H4 (cell line): Measurements from ENCODE around the gene PKD2L1. TPM values are rescaled to one million over a fixed set of nuclear protein-coding genes. Genes with fewer than 3 reads are reported as not detected.
"Not testable (repeated sequence)": the region's sequence is repeated elsewhere in the genome, so short reads cannot be mapped to it uniquely, and the experiment has no call there.

Experiments used
- DNase-seq: peaks from one replicate; pipeline ENCODE4 v3.0.0-alpha.2; 2015; ENCODE audit warnings: low spot score
- total RNA-seq: library from RNA; depleted of rRNA; stranded (reverse); fragments of >200 nt; shearing (Covaris generic); gene quantifications from 2 replicates; pipeline ENCODE4 v1.2.3, GENCODE V29; 2014

PKD2L1 gene
- total RNA-seq, 1 experiment from 2014 or later, result not detected

DNA sequence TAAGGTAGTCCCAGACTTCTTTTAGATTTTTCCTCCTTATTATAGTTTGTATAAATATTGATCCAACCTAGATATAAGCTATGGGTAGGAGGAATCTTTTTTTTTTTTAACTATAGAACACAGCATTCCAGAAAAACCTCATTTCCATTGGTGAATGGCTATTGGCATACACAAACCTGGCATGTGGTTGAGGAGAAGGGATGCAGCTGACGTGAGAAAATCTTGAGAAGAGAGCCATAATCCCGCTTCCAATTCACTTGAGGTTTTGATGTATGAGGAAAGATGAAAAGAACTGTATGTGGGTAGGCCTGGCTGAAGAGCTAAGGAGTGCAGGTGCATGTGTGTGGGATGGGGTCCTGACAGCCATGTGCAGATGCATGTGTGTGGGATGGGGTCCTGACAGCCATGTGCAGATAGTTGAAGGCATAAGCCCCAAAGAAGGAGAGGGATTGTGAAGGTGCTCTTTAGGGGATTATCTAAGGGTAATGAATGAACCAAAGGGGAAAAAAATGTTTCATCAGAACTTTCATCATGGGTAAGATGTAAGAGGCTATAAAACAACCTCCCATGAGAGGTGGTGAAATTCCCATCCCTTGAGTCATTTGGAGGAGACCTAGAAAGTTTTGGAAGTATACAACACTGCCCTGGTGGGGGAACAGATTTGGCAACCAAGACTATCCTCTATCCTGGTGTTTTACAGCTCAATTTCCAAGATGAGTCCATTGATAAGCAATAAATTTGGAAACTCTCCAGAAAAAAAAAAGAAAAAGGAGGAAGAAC, 3.8 kb upstream of the PKD2L1 start:
- DNase-seq, result no peak

DNA sequence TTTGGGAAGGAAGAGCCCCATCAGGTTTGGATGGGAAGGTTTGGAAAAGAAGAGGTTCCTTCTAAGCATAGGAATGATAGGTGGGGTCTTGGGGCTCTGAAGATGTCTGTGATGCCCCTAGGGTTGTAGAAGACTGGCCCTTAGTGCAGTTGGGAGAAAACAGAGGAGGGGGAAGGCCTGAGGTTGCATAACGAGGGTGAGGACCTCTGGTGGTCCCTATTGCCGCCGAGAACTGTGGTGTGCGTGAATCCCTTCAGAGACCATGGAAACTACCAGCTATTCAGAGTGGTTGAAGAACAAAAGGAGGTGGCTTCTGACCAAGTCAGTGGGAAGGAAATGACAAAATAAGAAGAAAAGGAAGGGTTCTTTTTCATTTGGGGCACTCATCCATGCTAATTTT, 3.1 kb upstream of the PKD2L1 start:
- DNase-seq, result no peak

DNA sequence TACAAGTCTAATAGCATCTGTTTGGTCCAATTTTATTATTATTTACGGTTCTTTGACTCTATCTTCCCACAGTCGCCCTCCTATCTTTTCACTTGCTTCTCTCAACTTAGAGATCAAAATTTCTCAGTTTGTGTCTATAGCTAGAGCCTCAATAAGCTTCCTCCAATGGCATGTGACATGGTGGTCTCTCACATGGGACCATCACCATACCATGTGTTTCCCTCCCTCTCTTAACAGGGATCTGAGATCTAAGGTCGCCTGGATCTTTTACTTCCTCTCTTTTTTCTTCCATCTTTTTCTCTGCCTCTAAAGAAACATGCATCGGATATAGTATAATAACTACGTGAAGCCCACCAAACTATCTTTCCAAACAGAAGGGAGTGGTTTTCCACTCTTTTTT, 1.8 kb downstream of the PKD2L1 start:
- no peak for DNase-seq

DNA sequence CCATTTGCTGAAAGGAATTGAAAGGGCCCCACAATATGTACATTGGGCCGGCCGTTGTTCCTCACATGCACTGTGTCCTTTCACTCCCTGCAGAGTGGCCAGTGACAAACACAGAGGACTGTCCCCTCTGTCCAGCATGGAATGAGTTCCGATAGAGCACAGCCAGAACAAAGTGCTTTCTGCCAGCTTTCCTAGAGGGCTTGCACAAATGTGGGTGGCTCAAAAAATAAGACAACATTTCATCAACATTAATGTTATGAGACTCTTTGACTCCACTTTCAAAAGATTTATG, 2.4 kb downstream of the PKD2L1 start:
- DNase-seq, result no peak

DNA sequence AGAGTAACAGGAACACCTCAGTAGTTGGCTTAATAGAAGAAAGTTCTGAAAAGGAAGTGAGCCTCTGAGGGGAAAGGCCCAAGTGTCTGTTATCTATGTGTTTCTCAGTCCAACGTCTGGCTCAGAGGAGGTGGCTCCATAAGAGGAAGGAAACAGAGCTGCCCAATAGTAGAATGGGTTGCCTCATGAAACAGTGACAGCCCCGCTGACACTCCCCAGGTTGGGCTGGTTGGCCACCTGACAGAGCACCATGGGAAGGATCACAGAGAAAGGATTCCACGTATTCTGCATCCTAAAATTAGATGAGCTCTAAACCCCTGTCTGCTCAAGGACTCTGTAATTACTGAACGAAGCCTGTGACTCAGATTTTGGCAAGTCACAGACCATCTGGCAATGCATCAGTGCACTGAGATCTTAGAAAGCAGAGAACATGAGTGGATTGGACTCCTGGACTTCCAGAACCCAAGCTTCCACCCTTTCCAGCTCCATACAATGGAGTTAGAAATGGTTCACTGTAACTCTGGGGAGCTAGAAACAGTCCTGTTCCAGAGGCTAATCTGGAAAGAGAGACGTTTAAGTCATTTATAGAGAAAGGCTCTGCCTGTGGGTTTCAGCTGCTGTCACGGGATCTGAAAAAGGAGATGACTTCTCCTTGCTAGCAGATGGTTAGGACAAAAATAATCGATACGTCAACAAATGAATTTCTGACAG, 2.9 kb downstream of the PKD2L1 start:
- no peak for DNase-seq

DNA sequence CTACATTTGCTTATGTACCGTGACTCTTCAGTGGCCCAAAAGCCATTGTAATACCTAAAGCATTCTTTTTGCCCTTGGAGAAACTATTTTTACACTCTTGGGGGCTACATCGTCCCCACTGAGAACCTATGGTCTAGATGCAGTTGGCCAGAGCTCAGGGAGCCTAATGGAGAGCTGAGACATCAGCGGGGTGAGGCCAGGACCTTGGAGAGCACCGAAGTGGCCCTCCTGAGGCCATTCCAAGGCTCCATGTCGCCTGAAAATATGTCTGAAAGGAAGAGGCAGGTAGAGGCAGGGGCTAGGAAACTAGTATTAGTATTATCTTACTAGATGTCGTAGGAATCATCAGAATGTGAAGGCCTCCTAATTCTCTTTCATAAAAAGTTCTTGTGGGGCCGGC, 4.9 kb downstream of the PKD2L1 start:
- no peak for DNase-seq

DNA sequence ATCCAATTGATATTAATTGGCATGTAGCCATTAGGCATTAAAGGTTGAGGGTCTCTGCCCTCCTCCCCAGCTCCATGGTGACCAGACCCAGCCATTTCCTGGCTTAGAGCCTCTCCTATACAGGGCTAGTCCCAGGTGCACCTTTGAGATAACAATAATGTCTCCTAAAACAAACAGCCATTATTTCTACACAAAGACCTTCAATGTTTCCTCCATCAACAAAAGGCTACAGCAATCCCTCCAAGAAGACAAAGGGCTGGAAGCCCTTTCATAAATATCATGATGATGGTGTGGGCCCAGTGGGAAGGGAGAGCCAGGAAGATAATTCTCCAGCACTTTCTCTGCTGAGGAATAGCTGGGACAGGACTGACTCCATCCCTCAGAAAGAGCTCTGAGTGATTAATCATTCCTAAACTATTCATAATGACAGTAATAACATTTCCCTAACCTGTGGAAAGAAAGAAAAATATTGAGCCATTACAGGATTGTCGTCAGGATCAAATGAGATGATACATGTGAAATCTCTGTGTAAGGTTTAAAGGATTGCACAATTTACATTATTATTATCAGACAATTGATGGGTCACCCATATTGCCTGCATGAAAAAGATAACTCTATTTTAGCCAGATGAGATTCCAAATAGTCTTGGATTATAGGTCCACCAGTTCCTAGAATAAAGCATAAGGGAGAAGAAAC, 10.2 kb downstream of the PKD2L1 start:
- no peak for DNase-seq

DNA sequence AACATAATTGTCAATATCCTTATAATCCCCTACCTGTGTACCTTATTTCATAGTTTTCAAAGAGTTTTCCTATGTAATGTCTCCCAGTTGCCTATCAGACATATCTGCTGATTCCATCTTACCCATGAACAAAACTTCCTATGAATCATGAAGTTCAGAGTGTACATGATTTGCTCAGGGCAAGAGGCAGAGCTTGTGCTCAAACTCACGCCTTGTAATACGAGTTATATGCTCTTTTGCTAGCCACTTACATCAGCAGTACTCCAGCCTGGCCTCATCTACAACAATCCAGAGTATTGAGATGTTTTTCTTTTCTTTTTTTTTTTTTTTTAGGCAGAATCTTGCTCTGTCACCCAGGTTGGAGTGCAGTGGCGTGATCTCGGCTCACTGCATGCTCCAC, 11.8 kb downstream of the PKD2L1 start:
- no peak for DNase-seq

DNA sequence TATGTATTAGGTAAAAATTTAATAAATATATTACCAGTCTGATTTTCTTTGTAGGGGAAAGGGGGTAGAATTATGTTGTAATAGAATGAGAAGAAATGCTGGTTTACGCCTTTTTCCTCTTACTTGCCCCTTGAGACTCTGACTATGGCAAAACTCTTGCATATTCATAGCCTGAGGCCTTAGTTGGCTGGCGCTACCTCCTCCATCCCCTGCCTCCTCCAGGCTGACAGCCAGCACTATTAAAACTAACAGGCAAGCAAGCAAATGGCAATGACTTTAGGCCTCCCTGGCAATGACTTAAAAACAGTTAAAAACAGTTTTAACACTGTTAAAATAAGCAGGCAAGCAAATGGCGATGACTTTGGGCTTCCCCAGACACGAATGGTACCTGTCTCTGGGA, 14.4 kb downstream of the PKD2L1 start:
- no peak for DNase-seq

DNA sequence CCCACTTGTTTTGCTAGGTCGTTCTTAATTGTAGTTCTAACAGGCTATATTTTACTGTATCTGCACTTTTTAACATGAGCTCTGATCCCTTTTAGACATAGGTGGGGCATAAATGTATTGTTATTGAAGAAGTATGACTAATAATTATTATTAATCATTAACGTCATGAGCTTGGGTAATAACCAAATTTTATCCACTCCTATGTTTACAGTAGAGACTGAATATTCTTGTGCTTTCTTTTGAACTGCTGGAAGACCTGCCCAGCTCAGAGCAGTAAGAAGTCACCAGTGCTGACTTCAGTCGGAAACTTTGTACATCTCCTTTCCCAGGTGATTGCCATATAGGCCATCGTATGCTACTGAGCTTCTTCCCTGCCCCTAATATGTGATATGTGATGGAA, 18.7 kb downstream of the PKD2L1 start:
- DNase-seq, result no peak

DNA sequence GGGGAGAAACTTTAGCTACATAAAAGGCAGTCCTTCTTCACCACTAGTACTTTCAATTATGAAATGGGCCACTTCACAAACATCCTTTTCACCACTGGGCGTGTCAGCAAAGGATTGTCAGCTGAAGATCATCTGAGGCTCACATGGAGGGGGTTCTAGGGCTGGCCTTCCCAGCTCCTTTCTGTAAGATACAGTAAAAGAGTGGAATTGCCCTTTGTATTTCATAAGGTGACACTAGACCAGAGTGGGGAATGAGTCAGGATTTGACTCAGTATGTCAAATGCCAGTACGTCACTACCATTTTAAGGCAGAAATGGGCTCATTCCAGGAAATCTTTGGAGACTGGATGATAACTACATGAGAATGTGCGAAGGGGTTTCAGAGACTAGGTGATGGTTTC, 22.3 kb downstream of the PKD2L1 start:
- no peak for DNase-seq

DNA sequence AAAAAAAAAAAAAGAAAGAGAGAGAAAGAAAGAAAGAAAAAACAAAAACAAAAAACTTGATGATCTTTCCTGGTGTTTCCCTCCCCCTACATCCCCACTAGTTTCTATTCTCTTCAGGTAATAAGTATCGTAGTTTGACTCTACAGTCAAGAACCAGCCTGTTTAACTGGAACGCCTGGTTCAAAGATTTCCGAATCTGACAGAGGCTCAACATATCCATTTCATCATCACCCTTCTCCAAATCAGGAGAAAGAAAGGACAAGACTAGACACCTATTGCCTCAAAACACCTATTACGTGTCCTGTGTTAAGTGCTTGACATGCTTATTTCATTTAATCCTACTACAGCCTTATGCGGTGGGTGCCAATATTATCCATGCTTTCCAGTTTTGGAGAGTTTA, 23.2 kb downstream of the PKD2L1 start:
- no peak for DNase-seq

DNA sequence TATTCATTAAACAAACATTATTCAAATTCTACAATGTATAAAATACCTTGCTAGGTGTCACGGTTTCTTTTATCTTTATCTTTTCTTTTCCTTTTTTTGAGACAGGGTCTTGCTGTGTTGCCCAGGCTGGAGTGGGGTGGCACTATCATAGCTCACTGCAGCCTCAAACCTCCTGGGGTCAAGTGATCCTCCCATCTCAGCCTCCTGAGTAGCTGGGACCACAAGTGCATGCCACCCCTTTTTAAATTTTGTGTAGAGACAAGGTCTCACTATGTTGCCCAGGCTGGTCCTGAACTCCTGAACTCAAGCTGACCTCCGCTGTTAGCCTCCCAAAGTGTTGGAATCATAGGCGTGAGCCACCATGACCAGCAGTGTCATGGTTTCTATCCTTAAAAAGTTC, 25.6 kb downstream of the PKD2L1 start:
- no peak for DNase-seq

DNA sequence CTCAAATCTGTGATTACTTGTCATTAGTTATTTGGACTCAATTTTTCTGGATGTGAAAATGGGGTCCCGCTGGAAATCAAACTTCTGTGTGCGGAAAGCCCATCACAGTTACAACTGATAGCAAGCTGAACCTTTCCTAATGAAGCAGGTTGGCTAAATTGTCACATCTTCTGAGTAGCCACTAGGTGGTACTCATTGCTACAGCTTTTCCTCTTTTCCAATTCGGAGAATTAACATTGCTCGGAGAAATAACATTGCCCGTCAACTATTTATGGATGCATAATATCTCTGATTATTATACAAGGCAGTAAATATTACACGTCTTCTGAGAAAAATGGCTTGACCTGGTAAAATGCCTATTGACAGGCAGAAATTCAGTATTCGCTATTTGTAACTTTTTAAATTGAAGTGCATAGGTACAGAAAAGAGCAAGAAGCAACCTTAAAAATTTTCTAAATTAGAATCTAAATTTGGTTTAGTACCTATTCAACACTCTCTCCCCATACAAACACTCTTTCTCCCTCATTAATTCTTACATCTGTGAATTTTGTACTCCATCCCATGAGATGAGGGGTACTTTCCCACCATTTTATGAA, 26.2 kb downstream of the PKD2L1 start:
- peak; percentile 20 for DNase-seq

DNA sequence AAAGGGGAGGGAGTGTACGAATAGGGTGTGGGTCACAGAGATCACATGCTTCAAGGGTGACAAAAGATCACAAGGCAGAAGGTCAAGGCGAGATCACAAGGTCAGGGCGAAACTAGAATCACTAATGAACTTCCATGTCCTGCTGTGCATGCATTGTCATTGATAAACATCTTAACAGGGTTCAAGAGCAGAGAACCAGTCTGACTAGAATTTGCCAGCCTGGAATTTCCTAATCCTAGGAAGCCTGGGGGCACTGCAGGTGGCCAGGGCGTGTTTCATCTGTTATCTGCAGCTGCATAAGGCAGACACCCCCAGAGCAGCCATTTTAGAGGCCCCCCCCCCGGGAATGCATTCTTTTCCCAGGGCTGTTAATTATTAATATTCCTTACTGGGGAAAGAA, 28.9 kb downstream of the PKD2L1 start:
- not testable (repeated sequence) for DNase-seq

DNA sequence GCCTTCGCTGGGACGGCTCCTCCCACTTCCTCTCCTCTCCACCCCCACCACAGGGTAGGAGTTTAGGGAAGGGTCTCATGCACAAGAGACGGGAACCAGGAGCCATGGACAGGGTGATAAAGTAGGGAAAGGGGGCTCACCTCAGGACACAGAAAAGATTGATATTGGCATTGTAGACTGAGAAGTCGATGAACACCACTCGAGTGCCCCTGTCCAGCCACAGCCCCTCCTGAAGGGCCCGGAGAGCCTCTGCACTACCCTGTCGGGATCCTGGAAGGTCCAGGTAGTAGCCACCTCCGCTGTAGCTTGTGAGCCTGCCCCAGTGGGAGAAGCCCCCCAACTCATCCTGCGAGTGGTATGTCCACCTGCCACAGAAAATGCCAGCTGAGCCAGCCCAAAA, 32.8 kb downstream of the PKD2L1 start:
- DNase-seq, result no peak

DNA sequence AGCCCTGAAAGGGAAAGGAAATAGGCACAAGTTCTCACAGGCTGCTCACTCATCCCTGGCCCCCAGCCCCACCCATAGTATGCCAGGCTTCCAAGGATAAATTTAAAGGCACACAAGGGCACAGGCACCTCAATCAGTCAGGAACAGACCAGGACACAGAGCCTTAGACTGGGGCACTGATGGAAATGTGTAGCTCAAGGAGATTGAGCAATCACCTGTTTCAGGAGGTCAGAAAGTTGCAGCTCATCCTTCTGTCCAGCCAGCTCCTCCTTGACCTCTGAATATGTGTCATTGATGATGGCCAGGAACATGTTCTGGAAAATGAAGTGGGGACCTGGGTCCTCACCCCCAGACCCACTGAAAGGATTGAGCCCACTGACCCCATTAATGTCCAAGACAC, 37.0 kb downstream of the PKD2L1 start:
- DNase-seq, result no peak

DNA sequence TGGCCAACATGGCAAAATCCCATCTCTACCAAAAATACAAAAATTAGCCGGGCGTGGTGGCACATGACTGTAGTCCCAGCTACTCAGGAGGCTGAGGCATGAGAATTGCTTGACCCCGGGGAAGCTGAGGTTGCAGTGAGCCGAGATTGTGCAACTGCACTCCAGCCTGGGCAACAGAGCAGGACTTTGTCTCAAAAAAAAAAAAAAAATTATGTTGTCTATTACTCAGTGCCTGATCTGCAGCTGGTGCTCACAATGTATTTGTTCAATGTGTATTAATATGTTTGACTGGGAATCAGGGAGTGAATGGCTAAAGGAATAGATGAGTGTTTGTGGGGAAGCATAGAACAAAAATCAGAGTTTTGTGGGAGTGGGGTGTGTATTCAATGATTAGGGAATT, 37.7 kb downstream of the PKD2L1 start:
- DNase-seq, result not testable (repeated sequence)

DNA sequence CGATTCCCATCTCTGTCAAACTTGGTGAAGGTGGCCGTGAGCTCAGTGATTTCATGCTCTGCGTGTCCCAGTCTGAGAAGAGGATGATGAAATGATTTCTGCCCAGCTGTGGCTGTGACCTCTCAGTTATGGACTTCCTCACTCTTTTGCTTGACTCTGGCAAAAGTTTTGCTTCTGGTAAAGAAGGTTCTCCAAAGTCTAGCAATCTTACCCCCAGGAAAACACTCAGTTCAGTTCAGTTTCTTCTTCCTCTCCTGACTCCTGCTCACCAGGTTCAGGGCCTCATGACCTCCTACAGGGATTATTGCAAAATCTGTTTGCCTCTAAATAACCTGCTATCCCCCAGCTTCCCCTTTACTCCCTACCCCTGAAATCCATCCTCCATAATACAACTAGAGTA, 38.7 kb downstream of the PKD2L1 start:
- DNase-seq, result no peak

DNA sequence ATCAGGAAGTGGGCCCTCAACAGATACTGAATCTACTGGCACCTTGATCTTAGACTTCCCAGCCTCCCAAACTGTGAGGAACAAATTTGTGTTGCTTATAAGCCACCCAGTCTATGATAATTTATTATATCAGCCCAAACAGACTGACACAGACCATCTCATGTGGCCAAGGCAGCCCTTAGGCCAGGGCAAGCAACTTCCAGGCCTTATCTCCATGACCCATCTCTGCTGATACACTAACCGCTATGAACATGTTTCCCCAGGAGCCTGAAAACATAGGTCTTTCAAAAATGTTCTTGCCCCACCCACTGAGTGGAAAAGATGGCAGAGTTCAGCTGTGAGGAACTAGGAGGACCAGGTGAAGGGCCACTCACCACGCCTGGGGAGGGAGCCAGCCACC, 40.4 kb downstream of the PKD2L1 start:
- no peak for DNase-seq

DNA sequence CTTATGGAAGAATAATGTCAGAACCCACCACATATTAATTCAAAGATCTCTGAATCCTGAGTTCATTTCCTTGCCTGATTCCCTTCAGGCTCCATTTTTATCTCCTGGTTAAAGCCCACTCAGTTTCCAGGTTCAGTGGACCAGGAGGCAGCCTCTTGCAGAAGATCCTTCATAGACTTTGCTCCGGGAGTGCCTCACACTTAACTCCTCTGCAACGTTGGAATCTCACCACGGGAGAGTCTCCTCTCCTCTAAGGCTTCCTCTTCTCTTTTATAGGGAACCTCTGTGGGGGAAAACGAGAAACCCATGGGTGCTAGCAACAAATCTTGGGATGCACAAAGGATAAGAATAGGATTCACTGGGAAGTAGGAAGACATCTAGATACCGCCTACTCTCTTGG, 41.8 kb downstream of the PKD2L1 start:
- no peak for DNase-seq

DNA sequence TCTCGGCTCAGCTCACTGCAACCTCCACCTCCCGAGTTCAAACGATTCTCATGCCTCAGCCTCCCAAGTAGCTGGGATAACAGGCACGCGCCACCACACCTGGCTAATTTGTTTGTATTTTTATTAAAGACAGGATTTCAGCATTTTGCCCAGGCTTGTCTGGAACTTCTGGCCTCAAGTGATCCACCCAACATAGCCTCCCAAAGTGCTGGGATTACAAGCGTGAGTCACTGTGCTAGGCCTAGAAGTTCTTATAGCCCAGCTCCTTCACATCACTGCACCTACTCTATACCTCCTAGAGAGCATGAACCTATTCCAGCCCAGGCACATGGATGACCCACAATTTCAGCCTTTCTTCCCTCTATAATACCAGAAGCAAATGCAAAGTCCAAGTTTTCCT, 42.3 kb downstream of the PKD2L1 start:
- DNase-seq, result no peak
